B cell (primary cell): Measurements from ENCODE around the gene GGTLC2. TPM values are rescaled to one million over a fixed set of nuclear protein-coding genes. Genes with fewer than 3 reads are reported as not detected.

Experiments used
- ATAC-seq: fragments of 200-7000 bp; cut with Tn5 transposase; one replicate; pipeline ENCODE4 v1.10.0; 2021; ENCODE audit warnings: low read depth, mild to moderate bottlenecking, moderate number of reproducible peaks, moderate library complexity
- CTCF ChIA-PET: fragments of 350-600 bp; sonication (Branson Sonifier 250); formaldehyde crosslinking; loops from one replicate; lab custom pipeline; 2021; ENCODE audit warnings: antibody characterized with exemption, inconsistent platforms; lab: Charles Lee
- POLR2A ChIA-PET: fragments of 350-600 bp; sonication (Branson Sonifier 250); formaldehyde crosslinking; loops from one replicate; lab custom pipeline; 2021; ENCODE audit warnings: antibody characterized with exemption; lab: Charles Lee
- DNase-seq: peaks from one replicate; pipeline ENCODE4 v3.0.0; 2013
- H2AFZ ChIP-seq: 2 replicates; pipeline ENCODE4 v1.6.1; 2012; ENCODE audit warnings: mild to moderate bottlenecking, low read depth, low read length; ENCODE audit not compliant: insufficient read depth, poor library complexity, severe bottlenecking
- H3K27ac ChIP-seq, 2 donors: 1 replicate in 1 of 2; 2 replicates in 1 of 2; pipeline ENCODE4 v1.5.1; 2012 to 2013; ENCODE audit warnings: low read length in 2 of 2, mild to moderate bottlenecking in 2 of 2, moderate library complexity in 1 of 2
- H3K27me3 ChIP-seq, 4 experiments: fragments of 200-600 bp in 1 of 4; sonication (generic) in 1 of 4; replicated peaks in 1 of 4; 1 replicate in 2 of 4; 2 replicates in 2 of 4; pipeline versions ENCODE4 v1.6.1 to v1.7.0; 2013 to 2016; ENCODE audit warnings: low read length in 3 of 4, mild to moderate bottlenecking in 2 of 4, mixed read lengths in 1 of 4, moderate library complexity in 1 of 4; ENCODE audit not compliant: insufficient read depth in 4 of 4, control insufficient read depth in 3 of 4; ENCODE audit errors: control extremely low read depth in 1 of 4
- H3K36me3 ChIP-seq, 2 experiments: replicated peaks in 1 of 2; 1 replicate in 1 of 2; 2 replicates in 1 of 2; pipeline versions ENCODE4 v1.6.1 to v1.7.1; 2013; ENCODE audit warnings: low read length in 1 of 2; ENCODE audit not compliant: insufficient read depth in 2 of 2, control insufficient read depth in 1 of 2; ENCODE audit errors: control extremely low read depth in 1 of 2, extremely low read depth in 1 of 2
- H3K4me1 ChIP-seq, 2 donors: fragments of 200-600 bp in 1 of 2; sonication (generic) in 1 of 2; 1 replicate in 1 of 2; 2 replicates in 1 of 2; pipeline versions ENCODE4 v1.5.1 to v1.6.1; 2013 to 2017; ENCODE audit warnings: low read length in 2 of 2; ENCODE audit not compliant: control insufficient read depth in 2 of 2, insufficient read depth in 2 of 2
- H3K4me2 ChIP-seq: replicated peaks from 2 replicates; pipeline ENCODE3; 2012; ENCODE audit warnings: mild to moderate bottlenecking, low read depth, low read length; ENCODE audit not compliant: poor library complexity, severe bottlenecking
- H3K4me3 ChIP-seq, 5 experiments: fragments of 200-600 bp in 1 of 5; sonication (generic) in 1 of 5; 1 replicate in 3 of 5; 2 replicates in 2 of 5; pipeline versions ENCODE4 v1.5.1 to v1.7.0; 2011 to 2016; ENCODE audit warnings: low read length in 4 of 5, mild to moderate bottlenecking in 4 of 5, low read depth in 2 of 5, control low read depth in 1 of 5, moderate library complexity in 1 of 5; ENCODE audit not compliant: insufficient read depth in 1 of 5; ENCODE audit errors: control extremely low read depth in 1 of 5, extremely low read depth in 1 of 5
- H3K79me2 ChIP-seq: fragments of 200-600 bp; sonication (generic); one replicate; pipeline ENCODE4 v1.6.0; 2016; ENCODE audit warnings: low read length; ENCODE audit not compliant: control insufficient read depth, insufficient read depth
- H3K9ac ChIP-seq: fragments of 200-600 bp; sonication (generic); 2 replicates; pipeline ENCODE4 v1.6.1; 2017; ENCODE audit warnings: mild to moderate bottlenecking, low read length, moderate library complexity
- H3K9me3 ChIP-seq, 3 donors: one replicate each; pipeline versions ENCODE4 v1.6.1 to v1.7.1; 2013; ENCODE audit warnings: low read length in 2 of 3; ENCODE audit not compliant: control insufficient read depth in 2 of 3, insufficient read depth in 1 of 3; ENCODE audit errors: control extremely low read depth in 1 of 3
- H4K20me1 ChIP-seq: 2 replicates; pipeline ENCODE4 v1.6.0; 2012; ENCODE audit warnings: mild to moderate bottlenecking, low read length; ENCODE audit not compliant: insufficient read depth, control insufficient read depth, poor library complexity, severe bottlenecking
- H3K27ac Mint-ChIP-seq: one replicate; pipeline ENCODE4 v1.8.0; 2021; ENCODE audit warnings: mixed read lengths
- H3K27me3 Mint-ChIP-seq: one replicate; pipeline ENCODE4 v1.8.0; 2021; ENCODE audit warnings: mixed read lengths
- H3K4me1 Mint-ChIP-seq: one replicate; pipeline ENCODE4 v1.8.0; 2021; ENCODE audit warnings: mixed read lengths
- H3K4me3 Mint-ChIP-seq: one replicate; pipeline ENCODE4 v1.8.0; 2021; ENCODE audit warnings: mixed read lengths
- H3K9me3 Mint-ChIP-seq: one replicate; pipeline ENCODE4 v1.8.0; 2022; ENCODE audit warnings: mixed read lengths; ENCODE audit not compliant: insufficient read depth
- EZH2 ChIP-seq: IDR thresholded peaks from 2 replicates; pipeline ENCODE4 v1.6.1; 2012; ENCODE audit warnings: borderline replicate concordance, low read depth, mild to moderate bottlenecking, moderate library complexity, low read length; ENCODE audit not compliant: insufficient read depth, poor library complexity, severe bottlenecking
- WGBS: methylation state at CpG from one replicate; pipeline ENCODE4 v1.1.5; 2013; ENCODE audit warnings: missing lambda C conversion rate; ENCODE audit not compliant: insufficient coverage; 5-methylcytosine and 5-hydroxymethylcytosine counted together
- intact Hi-C: fragments of 100-400 bp; cut with micrococcal nuclease; formaldehyde crosslinking; loops from one replicate; pipeline ENCODE4 v1.10.0; 2022
- polyA plus RNA-seq: library from polyadenylated mRNA; depleted of rRNA; stranded (reverse); fragments of >200 nt; gene quantifications from 2 replicates; pipeline ENCODE4 v1.2.3, GENCODE V29; 2012
- total RNA-seq, 2 donors: library from RNA; stranded (reverse); fragments of 120-200 nt in 1 of 2; gene quantifications; 1 replicate in 1 of 2; 2 replicates in 1 of 2; pipeline versions ENCODE4 v1.2.3 to v1.2.4, GENCODE V29; 2013 to 2022
- TF ChIP-seq, protein P1 (sequence below): fragments of 200-600 bp; IDR thresholded peaks from one replicate; pipeline ENCODE4 v1.8.0; 2022; ENCODE audit warnings: antibody characterized with exemption, mild to moderate bottlenecking

Gene GGTLC2
- total and polyA plus RNA-seq, 2 donors (not counting 1 experiment from before 2014, with no cell fraction given) = not detected

DNA sequence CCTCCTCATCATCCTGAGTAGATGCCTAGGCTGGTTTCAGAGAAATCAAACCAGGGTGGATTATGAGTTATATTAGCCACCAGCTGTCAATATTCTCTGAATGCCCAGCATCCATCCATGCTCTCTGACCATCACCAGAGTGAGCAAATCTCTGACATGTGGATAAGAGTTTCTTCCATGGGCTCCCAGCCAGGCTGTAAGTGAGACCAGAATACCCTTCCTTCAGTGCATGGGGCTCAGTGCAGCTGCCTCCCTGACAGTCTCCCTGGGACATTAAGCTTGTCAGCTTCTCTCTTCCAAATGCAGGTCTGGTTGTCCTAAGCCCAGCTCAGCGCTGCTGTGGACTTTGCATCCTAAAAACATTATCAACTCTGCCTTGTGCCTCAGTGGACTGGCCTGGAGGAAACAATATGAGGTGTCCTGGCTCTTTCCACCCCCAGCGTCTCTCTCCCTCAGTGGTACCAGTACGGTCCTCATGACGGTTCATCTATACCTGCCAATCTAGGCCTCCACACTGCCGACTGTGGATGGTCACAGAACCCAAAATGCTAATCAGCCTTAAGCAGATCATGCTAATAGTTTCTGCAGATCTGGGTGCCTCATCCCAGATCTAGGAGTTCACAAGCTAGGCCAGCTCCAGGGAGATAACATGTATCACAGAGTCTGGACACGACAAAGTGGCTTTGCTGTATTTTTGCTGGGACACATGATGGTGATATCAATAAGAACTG lies 43.7 kb upstream of the GGTLC2 start:
- no peak overlapping the region for H3K9ac ChIP-seq
- Mint-ChIP-seq H3K4me3 (no peak overlapping the region), H3K27me3 (no peaks in the 10 kb centered on the region), H3K9me3 (no peaks in the 10 kb centered on the region), H3K4me1 (peaks cover 57% of the 10 kb centered on the region), H3K27ac (no peak overlapping the region)
- no peaks in the 10 kb centered on the region for H3K36me3 ChIP-seq
- DNase-seq = no peak
- no peak overlapping the region for H2AFZ ChIP-seq
- H3K4me1 ChIP-seq = peaks cover 22 to 31% of the 10 kb centered on the region in 2 donors
- ChIA-PET POLR2A (no interaction called here), CTCF (interaction anchor here (1.3 to 1.9 kb wide), 2 partner anchors 9 to 12 kb away, joined by 3 to 5 read pairs; no protein-coding TSS in a partner anchor)
- WGBS = 97% methylated on average over 6 of the region's 6 CpGs
- H3K9me3 ChIP-seq = peaks cover 5 to 18% (median 17%) of the 10 kb centered on the region in 3 donors
- intact Hi-C loops = no loop called here
- no peaks in the 10 kb centered on the region for H3K27me3 ChIP-seq
- TF ChIP-seq EZH2 = no peak
- no peak overlapping the region for H3K27ac ChIP-seq
- no peak for ATAC-seq
- no peaks in the 10 kb centered on the region for H3K79me2 ChIP-seq
- H3K4me3 ChIP-seq = no peak overlapping the region
- H3K4me2 ChIP-seq = no peak overlapping the region
- H4K20me1 ChIP-seq = no peaks in the 10 kb centered on the region

DNA sequence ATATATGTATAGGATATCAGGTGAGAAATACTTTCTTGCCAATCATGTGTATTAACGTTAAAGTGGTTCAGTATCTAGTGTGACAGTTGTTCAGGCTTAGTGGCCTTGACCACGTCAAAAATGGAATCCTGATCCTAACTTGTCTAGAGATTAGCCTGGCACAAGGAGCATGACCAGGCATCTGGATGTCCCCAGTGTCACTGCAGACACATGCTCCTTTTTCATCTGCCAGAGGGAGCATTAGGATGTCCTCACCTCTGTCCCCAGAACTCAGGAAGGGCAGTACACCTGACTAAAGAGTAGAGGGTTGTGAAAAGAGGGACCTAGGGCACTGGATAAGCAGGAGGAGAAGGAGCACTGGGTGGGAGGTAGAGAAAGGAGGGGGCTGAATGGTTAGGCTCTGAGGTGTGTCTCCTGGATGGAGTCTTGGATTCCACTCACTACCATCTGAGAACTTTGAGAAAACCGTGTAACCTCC lies 40.9 kb upstream of the GGTLC2 start:
- no peaks in the 10 kb centered on the region for H3K9me3 Mint-ChIP-seq
- no peak for DNase-seq
- ChIA-PET CTCF (interaction anchor here (0.5 to 1.5 kb wide), 3 partner anchors 16 to 1420 kb away, joined by 3 read pairs; no protein-coding TSS in a partner anchor), POLR2A (interaction anchor here (0.6 kb wide), 1 partner anchor 25 kb away, joined by 4 read pairs; no protein-coding TSS in a partner anchor)
- ATAC-seq = no peak
- H3K79me2 ChIP-seq = no peaks in the 10 kb centered on the region
- H4K20me1 ChIP-seq = no peaks in the 10 kb centered on the region
- no peak overlapping the region for H3K27ac ChIP-seq
- H3K27ac Mint-ChIP-seq = peak overlapping the region; percentile 32
- 100% methylated on average over 1 of the region's 3 CpGs for WGBS
- H3K36me3 ChIP-seq = no peaks in the 10 kb centered on the region
- TF ChIP-seq, protein P1, sequence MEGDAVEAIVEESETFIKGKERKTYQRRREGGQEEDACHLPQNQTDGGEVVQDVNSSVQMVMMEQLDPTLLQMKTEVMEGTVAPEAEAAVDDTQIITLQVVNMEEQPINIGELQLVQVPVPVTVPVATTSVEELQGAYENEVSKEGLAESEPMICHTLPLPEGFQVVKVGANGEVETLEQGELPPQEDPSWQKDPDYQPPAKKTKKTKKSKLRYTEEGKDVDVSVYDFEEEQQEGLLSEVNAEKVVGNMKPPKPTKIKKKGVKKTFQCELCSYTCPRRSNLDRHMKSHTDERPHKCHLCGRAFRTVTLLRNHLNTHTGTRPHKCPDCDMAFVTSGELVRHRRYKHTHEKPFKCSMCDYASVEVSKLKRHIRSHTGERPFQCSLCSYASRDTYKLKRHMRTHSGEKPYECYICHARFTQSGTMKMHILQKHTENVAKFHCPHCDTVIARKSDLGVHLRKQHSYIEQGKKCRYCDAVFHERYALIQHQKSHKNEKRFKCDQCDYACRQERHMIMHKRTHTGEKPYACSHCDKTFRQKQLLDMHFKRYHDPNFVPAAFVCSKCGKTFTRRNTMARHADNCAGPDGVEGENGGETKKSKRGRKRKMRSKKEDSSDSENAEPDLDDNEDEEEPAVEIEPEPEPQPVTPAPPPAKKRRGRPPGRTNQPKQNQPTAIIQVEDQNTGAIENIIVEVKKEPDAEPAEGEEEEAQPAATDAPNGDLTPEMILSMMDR = no peak
- TF ChIP-seq EZH2 = no peak
- no peak overlapping the region for H3K4me3 ChIP-seq
- intact Hi-C loops = no loop called here
- H3K27me3 Mint-ChIP-seq = no peaks in the 10 kb centered on the region
- H3K4me1 Mint-ChIP-seq = peaks cover 49% of the 10 kb centered on the region
- peaks cover 22 to 31% of the 10 kb centered on the region in 2 donors for H3K4me1 ChIP-seq
- no peak overlapping the region for H3K4me3 Mint-ChIP-seq
- no peak overlapping the region for H3K9ac ChIP-seq
- H3K4me2 ChIP-seq = peak overlapping the region; percentile 67
- no peak overlapping the region for H2AFZ ChIP-seq
- H3K9me3 ChIP-seq = peaks cover 5 to 21% (median 21%) of the 10 kb centered on the region in 3 donors
- no peaks in the 10 kb centered on the region for H3K27me3 ChIP-seq
